Measurements from ENCODE around the gene RGL3.
"Not testable (repeated sequence)": the region's sequence is repeated elsewhere in the genome, so short reads cannot be mapped to it uniquely, and the experiment has no call there.

Gene RGL3

GRCh38 chr19:11420429-11421370 is 1.6 kb upstream of the RGL3 start:
- no peak for TF ChIP-seq CTCF (IDR thresholded peaks at IDR 0.05; ENCODE audit: low read depth, low read length, missing control alignments)
- no peak overlapping the region for H3K4me3 ChIP-seq (replicated peaks; ENCODE audit: low read depth, low read length)
- no peak for DNase-seq (ENCODE audit: extremely low read depth, low read depth)

- DNase-seq (ENCODE audit: extremely low read depth, low read depth), result no peak
- TF ChIP-seq CTCF (IDR thresholded peaks at IDR 0.05; ENCODE audit: low read depth, low read length, missing control alignments), result no peak
- no peak overlapping the region for H3K4me3 ChIP-seq (replicated peaks; ENCODE audit: low read depth, low read length)
Measured at GRCh38 chr19:11418094-11418548, 993 bp downstream of the RGL3 start.

GRCh38 chr19:11416346-11417052 is 2.6 kb downstream of the RGL3 start:
- H3K4me3 ChIP-seq (replicated peaks; ENCODE audit: low read depth, low read length), result no peak overlapping the region
- no peak for TF ChIP-seq CTCF (IDR thresholded peaks at IDR 0.05; ENCODE audit: low read depth, low read length, missing control alignments)
- no peak for DNase-seq (ENCODE audit: extremely low read depth, low read depth)

DNA sequence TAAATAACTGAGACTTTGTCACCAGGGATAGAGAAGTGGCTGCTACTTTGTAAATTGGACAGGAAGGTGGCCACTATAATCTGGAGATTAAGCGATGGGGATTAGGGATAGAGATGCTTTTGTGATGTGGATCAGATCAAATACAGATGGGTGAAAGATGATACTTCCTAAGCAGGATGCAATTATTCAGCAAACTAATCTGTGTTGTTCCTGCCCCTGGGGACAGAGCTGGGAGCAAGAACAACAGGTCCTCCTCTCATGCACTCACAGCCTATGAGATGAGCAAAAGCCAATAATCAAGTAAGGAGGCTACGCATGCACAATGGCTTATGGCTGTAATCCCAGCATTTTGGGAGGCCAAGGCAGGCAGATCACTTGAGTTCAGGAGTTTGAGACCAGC is 4.6 kb downstream of the RGL3 start:
- H3K4me3 ChIP-seq (replicated peaks; ENCODE audit: low read depth, low read length), result no peak overlapping the region
- TF ChIP-seq CTCF (IDR thresholded peaks at IDR 0.05; ENCODE audit: low read depth, low read length, missing control alignments), result no peak
- peak; percentile 22 for DNase-seq (ENCODE audit: extremely low read depth, low read depth)

DNA sequence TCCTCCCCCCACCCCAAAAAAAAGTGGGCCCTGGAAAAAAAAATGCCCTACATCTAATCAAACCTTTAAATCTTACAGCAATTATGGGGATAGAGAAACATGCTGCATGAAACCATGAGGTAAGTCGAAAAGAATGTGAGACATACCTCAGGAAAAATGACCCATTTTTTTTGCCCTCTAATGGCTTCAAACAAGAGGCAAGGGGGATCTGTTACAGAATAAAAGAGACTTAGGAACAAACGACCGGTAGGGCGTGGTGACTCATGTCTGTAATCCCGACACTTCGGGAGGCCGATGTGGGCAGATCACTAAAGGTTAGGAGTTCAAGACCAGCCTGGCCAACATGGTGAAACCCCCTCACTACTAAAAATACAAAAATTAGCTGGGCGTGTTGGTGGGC is 8.4 kb downstream of the RGL3 start:
- no peak for DNase-seq (ENCODE audit: extremely low read depth, low read depth)
- no peak overlapping the region for H3K4me3 ChIP-seq (replicated peaks; ENCODE audit: low read depth, low read length)
- no peak for TF ChIP-seq CTCF (IDR thresholded peaks at IDR 0.05; ENCODE audit: low read depth, low read length, missing control alignments)

GRCh38 chr19:11408591-11408990 is 10.5 kb downstream of the RGL3 start:
- TF ChIP-seq CTCF (IDR thresholded peaks at IDR 0.05; ENCODE audit: low read depth, low read length, missing control alignments), result no peak
- no peak for DNase-seq (ENCODE audit: extremely low read depth, low read depth)
- no peak overlapping the region for H3K4me3 ChIP-seq (replicated peaks; ENCODE audit: low read depth, low read length)

DNA sequence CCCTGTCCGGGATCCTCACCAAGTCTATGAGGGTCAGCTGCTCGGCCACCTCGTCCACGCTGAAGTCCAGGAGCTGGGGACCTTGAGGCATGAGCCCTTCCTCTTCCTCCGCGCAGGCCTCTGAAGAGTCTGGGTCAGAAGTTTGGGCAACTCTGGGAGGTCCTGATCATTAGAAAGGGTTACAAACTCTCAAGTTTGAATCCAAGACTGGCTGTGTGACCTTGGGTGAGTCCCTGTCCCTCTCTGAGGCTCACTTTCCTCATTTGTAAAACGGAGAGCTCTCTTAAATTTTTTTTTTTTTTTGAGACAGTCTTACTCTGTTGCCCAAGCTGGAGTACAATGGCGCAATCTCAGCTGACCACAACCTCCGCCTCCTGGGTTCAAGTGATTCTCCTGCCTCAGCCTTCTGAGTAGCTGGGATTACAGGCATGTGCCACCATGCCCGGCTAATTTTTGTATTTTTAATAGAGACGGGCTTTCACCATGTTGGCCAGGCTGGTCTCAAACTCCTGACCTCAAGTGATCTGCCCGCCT is 12.3 kb downstream of the RGL3 start:
- not testable (repeated sequence) for DNase-seq (ENCODE audit: extremely low read depth, low read depth); H3K4me3 ChIP-seq (replicated peaks; ENCODE audit: low read depth, low read length)

Data from HFF-Myc (cell line).